Measurements from ENCODE around the gene LEMD2. TPM values are rescaled to one million over a fixed set of nuclear protein-coding genes. Genes with fewer than 3 reads are reported as not detected.

Gene LEMD2
- total and polyA plus RNA-seq, 12 donors, result 32.4 to 121 (median 60.0) TPM

DNA sequence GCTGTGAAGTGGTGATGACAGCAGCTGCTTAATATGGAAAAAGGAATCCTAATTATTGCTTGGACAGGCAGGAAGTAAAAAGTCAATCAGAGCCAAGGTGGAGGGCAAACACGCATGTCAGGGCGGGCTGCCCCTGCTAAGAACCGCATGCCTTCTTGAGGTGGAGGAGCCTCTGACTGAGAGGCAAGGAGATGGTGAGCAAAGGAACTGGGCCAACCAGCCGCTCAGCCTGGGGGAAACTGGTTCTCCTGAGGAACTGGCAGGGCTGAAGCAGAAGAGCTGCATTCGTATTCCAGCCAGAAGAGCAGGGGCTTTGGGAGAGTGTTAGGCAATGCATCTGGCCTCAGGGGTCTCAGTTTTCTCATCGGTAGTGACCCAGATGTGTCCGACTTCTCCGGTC is 28.0 kb upstream of the LEMD2 start:
- Histone ChIP-seq H3K27ac (no peak overlapping the region), H3K9me3 (replicated peaks in 1 of 3) (no peaks in the 10 kb centered on the region), H3K27me3 (peaks cover 12% of the 10 kb centered on the region), H3K4me3 (no peak overlapping the region), H3K4me1 (replicated peaks in 1 of 2) (no peaks in the 10 kb centered on the region), H3K36me3 (replicated peaks in 1 of 2) (no peaks in the 10 kb centered on the region)
- intact Hi-C loops (cut with DNase I), result no loop called here
- 62 to 74% (median 67%) methylated on average over 8 of the region's 8 CpGs for WGBS, 4 donors
- no peak for DNase-seq
- TF ChIP-seq CTCF (IDR thresholded peaks at IDR 0.05) (no peak), POLR2A (IDR thresholded peaks at IDR 0.05) (no peak)

- no peaks in the 10 kb centered on the region for H3K36me3 ChIP-seq (replicated peaks in 1 of 2)
- H3K4me3 ChIP-seq, result no peak overlapping the region
- no peaks in the 10 kb centered on the region for H3K4me1 ChIP-seq (replicated peaks in 1 of 2)
- H3K9me3 ChIP-seq (replicated peaks in 1 of 3), result no peaks in the 10 kb centered on the region
- intact Hi-C loops (cut with DNase I), result no loop called here
- DNase-seq, result no peak
- peaks cover 14% of the 10 kb centered on the region for H3K27me3 ChIP-seq
- WGBS, 4 donors, result 18 to 61% (median 37%) methylated on average over 1 of the region's 1 CpG
- no peak overlapping the region for H3K27ac ChIP-seq
- no peak for TF ChIP-seq POLR2A (IDR thresholded peaks at IDR 0.05)
- no peak for TF ChIP-seq CTCF (IDR thresholded peaks at IDR 0.05)
Measured at GRCh38 chr6:33815854-33816253, 26.9 kb upstream of the LEMD2 start.

- no peak for DNase-seq
- Histone ChIP-seq H3K27me3 (peaks cover 14% of the 10 kb centered on the region), H3K4me1 (replicated peaks in 1 of 2) (no peaks in the 10 kb centered on the region), H3K4me3 (no peak overlapping the region), H3K9me3 (replicated peaks in 1 of 3) (no peaks in the 10 kb centered on the region), H3K36me3 (replicated peaks in 1 of 2) (no peaks in the 10 kb centered on the region), H3K27ac (no peak overlapping the region)
- TF ChIP-seq CTCF (IDR thresholded peaks at IDR 0.05), result no peak
- TF ChIP-seq POLR2A (IDR thresholded peaks at IDR 0.05), result no peak
- WGBS, 4 donors, result 66 to 72% (median 70%) methylated on average over 13 to 19 of the region's 19 CpGs
- intact Hi-C loops (cut with DNase I), result no loop called here
Measured at GRCh38 chr6:33813990-33814985, 25.4 kb upstream of the LEMD2 start.

- WGBS, 4 donors, result 61 to 71% (median 62%) methylated on average over 11 to 16 of the region's 16 CpGs
- H3K4me3 ChIP-seq, result no peak overlapping the region
- H3K9me3 ChIP-seq (replicated peaks in 1 of 3), result no peaks in the 10 kb centered on the region
- no peak for DNase-seq
- no peak overlapping the region for H3K27ac ChIP-seq
- no peak for TF ChIP-seq CTCF (IDR thresholded peaks at IDR 0.05)
- TF ChIP-seq POLR2A (IDR thresholded peaks at IDR 0.05), result no peak
- peaks cover 14% of the 10 kb centered on the region for H3K27me3 ChIP-seq
- no peaks in the 10 kb centered on the region for H3K36me3 ChIP-seq (replicated peaks in 1 of 2)
- no peaks in the 10 kb centered on the region for H3K4me1 ChIP-seq (replicated peaks in 1 of 2)
- intact Hi-C loops (cut with DNase I), result no loop called here
Measured at GRCh38 chr6:33813246-33813904, 24.4 kb upstream of the LEMD2 start.
